Omental fat pad (tissue), 4 donors: Measurements from ENCODE around the gene POGZ. TPM values are rescaled to one million over a fixed set of nuclear protein-coding genes. Genes with fewer than 3 reads are reported as not detected.

ENCODE experiments used
- ATAC-seq: fragments of 150-250 bp; one replicate; pipeline ENCODE4 v1.9.1; 2016; ENCODE audit warnings: mild to moderate bottlenecking, moderate library complexity; ENCODE audit not compliant: low FRiP score
- DNase-seq: peaks from one replicate; pipeline ENCODE4 v3.0.0-alpha.2; 2019; ENCODE audit warnings: low spot score
- total RNA-seq, 4 donors: library from RNA; depleted of rRNA; stranded (reverse); fragments of >200 nt; gene quantifications; one replicate each; pipeline ENCODE4 v1.1.0, GENCODE V29; 2016
- TF ChIP-seq, protein P1 (sequence below), 3 donors: fragments of 450-650 bp; IDR thresholded peaks; one replicate each; pipeline ENCODE4 v1.5.1; 2016 to 2017; ENCODE audit warnings: antibody characterized with exemption in 3 of 3, mild to moderate bottlenecking in 3 of 3, moderate library complexity in 2 of 3

The POGZ gene
- total RNA-seq, 4 donors from 2014 or later: 32.9 to 60.8 (median 40.1) TPM

GRCh38 chr1:151492120-151492519 is 32.8 kb upstream of the POGZ start:
- no peak for ATAC-seq
- TF ChIP-seq, protein P1, sequence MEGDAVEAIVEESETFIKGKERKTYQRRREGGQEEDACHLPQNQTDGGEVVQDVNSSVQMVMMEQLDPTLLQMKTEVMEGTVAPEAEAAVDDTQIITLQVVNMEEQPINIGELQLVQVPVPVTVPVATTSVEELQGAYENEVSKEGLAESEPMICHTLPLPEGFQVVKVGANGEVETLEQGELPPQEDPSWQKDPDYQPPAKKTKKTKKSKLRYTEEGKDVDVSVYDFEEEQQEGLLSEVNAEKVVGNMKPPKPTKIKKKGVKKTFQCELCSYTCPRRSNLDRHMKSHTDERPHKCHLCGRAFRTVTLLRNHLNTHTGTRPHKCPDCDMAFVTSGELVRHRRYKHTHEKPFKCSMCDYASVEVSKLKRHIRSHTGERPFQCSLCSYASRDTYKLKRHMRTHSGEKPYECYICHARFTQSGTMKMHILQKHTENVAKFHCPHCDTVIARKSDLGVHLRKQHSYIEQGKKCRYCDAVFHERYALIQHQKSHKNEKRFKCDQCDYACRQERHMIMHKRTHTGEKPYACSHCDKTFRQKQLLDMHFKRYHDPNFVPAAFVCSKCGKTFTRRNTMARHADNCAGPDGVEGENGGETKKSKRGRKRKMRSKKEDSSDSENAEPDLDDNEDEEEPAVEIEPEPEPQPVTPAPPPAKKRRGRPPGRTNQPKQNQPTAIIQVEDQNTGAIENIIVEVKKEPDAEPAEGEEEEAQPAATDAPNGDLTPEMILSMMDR (IDR thresholded peaks at IDR 0.05): no peak

GRCh38 chr1:151491641-151492040 is 32.3 kb upstream of the POGZ start:
- ATAC-seq (no peak), DNase-seq (no peak)
- TF ChIP-seq, protein P1 (IDR thresholded peaks at IDR 0.05): no peak

More at GRCh38 chr1:151492120-151492519, 32.8 kb upstream of the POGZ start:
- no peak for DNase-seq

DNA sequence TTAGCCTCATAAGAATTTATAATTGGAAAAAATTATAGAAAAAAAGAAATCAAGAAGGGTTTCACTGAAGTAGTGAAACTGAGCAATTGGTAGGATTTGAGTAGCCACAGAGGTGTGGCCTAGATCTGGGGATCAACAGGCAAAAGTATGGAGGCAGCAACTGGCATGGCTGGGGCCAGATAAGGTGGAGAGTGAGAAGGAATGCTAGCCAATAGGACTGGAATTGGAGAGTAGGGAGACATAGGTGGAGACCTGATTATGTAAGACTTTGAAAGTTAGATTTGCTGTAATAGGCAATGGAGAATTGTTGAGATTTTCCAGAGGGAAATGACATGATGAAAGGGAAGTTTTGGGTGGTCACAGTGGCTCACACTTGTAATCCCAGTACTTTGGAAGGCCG is 27.3 kb upstream of the POGZ start:
- DNase-seq (no peak), ATAC-seq (no peak)
- TF ChIP-seq, protein P1 (IDR thresholded peaks at IDR 0.05): no peak

DNA sequence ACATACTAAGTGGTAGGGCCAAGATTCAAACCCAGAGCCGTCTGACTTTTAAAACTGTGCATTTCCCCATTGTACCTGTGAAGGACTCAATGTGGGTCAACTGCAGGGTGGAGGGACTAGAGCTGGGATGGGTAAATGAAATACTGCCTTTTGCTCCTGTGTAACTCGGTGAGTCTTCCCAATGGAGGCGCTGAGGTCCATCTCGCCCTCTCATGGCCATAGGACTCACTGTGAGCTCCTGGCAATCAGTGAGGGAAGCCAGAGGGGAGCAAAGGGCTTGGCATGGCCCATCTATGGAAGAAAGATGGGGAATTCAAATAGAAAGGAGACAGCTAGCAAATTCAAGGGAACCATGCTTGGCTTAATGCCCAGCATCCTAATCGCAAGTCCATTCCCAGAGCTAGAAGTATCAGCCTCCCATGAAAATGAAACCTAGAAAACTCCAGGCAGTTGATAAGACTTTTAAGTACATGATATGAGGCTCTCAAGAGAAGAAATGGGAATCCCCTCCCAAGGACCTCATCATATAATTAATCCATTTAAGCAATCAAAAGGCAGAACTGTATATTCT is 26.5 kb upstream of the POGZ start:
- ATAC-seq: no peak
- no peak for DNase-seq
- TF ChIP-seq, protein P1 (IDR thresholded peaks at IDR 0.05): no peak

- no peak for ATAC-seq
- TF ChIP-seq, protein P1 (IDR thresholded peaks at IDR 0.05): no peak
These were observed 22.7 kb upstream of the POGZ start for GRCh38 chr1:151482017-151482416.

DNA sequence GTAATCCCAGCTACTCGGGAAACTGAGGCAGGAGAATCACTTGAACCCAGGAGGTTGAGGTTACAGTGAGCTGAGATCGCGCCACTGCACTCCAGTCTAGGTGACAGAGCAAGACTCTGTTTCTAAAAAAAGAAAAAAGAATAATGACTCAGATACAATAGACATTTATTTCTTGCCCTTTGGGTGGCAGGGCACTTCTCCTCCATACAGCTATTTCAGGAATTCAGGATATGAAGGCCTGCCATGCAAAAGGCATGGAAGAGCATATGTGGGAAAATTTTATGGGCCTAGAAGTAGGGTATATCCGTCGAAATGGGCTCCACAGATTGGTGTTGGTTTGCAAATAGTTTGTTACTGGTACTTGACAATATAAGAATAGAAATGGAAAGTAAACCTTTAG is 20.2 kb upstream of the POGZ start:
- TF ChIP-seq, protein P1 (IDR thresholded peaks at IDR 0.05): no peak
- DNase-seq: no peak
- no peak for ATAC-seq

More at GRCh38 chr1:151482017-151482416, 22.7 kb upstream of the POGZ start:
- DNase-seq: no peak

GRCh38 chr1:151478923-151479322 is 19.6 kb upstream of the POGZ start:
- TF ChIP-seq, protein P1 (IDR thresholded peaks at IDR 0.05): no peak
- peak; percentile 66 for ATAC-seq
- no peak for DNase-seq
